T-helper 1 cell (primary cell): ENCODE data around the gene LINC00305.

Source experiments
- DNase-seq, 5 donors: peaks; one replicate each; pipeline ENCODE4 v3.0.0-alpha.2; 2012 to 2020
- total RNA-seq, 4 donors: gene quantifications; one replicate each; lab custom pipeline; 2026; lab: John Stamatoyannopoulos, UW

The LINC00305 gene
- 0 reads per million in 4 donors for total RNA-seq

GRCh38 chr18:64148988-64149387 lies at the start of gene LINC00305:
TSS of gene LINC00305 (minus strand) at chr18:64149088.
- DNase-seq = no peak

DNA sequence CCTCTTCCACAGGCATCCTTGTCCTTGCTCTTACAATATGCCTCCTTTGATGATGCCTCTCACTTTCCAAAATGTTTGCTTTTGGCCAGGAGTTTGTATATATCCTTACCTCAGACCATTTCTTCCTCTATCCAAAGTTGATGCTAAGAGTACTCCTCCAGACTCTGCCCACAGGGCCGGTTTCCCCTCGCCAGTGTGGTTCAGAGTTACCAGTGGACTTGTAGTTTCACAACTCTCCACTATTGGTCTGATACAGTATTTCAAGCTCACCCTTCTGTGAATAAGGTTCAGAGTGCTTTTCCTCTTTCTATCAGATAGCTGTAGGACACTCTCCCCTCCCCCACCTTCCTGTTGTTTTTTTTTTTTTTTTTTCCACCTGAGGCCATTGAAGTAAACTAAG lies 42.2 kb upstream of the LINC00305 start:
- no peak for DNase-seq

GRCh38 chr18:64185987-64186386 lies 37.1 kb upstream of the LINC00305 start:
- DNase-seq = no peak

- DNase-seq = no peak
These were observed 34.8 kb upstream of the LINC00305 start for GRCh38 chr18:64183665-64184064.

DNA sequence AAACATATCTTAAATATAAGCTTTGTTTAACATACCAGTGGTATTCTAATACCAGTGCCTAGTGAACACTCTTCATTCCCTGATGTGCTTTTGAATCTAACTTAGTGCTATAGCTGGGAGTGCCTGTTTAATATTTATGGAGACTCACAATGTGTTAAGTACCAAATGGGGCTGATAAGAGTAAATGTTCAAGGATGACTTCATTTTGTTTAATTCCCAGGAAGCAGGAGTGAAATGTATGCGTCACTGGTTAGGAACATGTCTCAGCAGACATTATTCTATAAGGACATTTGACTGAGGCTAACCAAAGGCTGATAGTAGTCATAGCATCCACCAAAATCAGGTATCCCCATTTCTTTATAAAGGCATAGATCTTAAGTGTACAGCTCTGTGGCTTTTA lies 31.7 kb upstream of the LINC00305 start:
- no peak for DNase-seq

GRCh38 chr18:64180171-64180570 lies 31.3 kb upstream of the LINC00305 start:
- no peak for DNase-seq

DNA sequence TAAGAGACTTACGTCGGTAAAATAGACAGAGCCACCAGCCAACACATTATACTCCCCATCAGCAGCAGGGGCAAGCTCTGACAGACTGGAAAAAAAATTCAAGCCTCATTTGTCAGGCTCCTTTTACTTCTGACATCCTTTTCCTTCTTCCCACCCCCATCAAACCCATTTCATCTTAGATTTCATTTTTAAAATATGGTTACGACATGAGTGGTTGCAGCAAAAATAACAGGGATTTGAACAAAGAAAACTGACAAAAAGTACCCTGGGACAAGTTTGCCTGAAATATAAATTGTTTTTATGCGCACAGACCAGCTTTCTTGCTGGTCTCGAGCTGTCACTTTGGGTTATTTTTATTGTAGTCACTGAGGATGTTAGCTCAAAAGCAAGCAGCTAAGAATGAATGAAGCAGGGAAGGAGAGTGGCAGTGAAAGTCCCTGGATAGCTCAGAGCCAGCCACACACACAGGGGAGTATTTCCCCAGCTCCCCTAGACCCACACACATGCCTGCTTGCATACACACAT lies 30.7 kb upstream of the LINC00305 start:
- no peak for DNase-seq

DNA sequence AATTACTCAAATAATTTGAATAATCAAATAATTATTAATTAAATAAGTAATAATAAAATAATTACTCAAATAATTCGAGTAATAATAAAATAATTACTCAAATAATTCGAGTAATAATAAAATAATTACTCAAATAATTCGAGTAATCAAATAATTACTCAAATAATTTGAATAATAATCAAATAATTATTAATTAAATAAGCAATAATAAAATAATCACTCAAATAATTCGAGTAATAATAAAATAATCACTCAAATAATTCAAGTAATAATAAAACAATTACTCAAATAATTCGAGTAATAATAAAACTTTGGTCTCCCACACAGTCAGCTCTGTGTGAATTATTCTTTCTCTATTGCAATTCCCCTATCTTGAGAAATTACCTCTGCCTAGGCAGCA lies 30.0 kb upstream of the LINC00305 start:
- no peak for DNase-seq

GRCh38 chr18:64175432-64175831 lies 26.5 kb upstream of the LINC00305 start:
- DNase-seq = no peak

DNA sequence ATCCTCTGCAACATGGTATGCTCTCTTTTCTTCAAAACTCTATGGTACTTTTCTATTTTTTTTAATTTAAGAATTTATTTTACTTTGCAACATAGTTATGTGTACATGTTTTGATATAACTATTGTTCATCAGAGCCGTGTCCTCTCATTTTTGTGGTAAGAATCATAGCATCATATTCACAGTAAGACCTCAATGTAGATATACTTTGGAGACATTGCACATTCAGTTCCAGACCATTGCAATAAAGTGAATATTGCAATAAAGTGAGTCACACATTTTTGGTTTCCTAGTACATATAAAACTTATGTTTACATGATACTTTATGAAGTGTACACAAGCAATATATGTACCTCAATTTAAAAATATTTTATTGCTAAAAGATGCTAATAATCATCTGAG lies 22.7 kb upstream of the LINC00305 start:
- no peak for DNase-seq

GRCh38 chr18:64167408-64167925 lies 18.6 kb upstream of the LINC00305 start:
- DNase-seq = no peak

DNA sequence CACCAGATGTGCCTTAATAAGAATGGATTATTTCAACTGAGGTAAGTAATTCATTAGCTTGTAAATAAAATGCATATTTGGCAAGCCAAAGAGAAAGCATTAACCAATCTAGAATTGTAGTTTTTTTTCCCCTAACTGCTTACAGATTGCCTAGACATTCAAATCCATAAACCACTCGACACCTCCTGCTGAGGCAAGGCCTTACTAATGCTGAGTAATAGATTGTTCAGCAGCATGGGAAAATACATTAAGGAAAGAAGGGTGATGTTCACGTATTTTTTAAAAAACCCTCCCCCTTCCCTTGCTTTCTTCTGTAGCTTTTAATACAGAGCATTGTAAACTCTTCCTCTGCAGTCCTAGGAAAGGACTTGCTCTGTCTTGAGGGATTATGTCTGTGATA lies 17.0 kb upstream of the LINC00305 start:
- no peak for DNase-seq

DNA sequence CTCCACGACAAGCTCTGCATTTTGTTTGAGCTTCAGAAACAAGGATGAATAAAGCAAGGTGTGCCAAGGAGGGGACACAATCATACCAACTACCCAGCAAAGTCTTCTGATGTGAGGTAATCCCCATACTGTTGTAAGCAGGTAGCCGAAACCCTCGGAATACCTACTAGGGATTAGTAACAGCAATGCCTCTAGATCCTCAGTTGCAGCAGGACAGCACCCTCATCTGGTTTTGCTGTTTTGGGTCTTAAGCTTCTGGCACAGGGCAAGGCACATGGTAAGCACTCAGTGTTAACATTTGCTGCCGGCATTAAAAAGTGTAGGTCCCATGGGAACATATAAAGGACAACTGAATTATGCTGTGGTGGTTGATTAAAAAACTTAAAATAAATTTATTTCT lies 16.0 kb upstream of the LINC00305 start:
- DNase-seq = no peak

GRCh38 chr18:64149916-64150438 lies 1.1 kb upstream of the LINC00305 start:
- no peak for DNase-seq

- DNase-seq = no peak
These were observed 6.0 kb downstream of the LINC00305 start for GRCh38 chr18:64142904-64143303.

DNA sequence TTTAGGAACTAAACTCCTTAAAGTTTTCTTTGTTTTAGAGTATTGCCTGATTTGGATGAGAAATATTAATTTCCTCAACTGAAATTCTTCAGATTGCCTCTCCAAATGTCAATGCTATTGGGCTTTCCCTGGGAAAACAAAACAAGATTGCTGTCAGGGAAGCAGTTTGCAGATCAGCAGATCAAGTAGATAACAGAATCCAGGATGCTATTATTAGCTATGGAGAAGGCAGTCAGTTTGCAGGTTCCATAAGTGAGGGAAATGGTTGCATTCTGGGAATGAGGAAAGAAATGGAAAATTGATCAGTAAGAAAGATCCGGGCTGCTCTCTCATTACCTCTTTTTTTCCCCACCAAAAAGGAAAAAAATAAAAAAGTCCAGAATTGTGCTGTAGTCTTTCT lies 11.0 kb downstream of the LINC00305 start:
- no peak for DNase-seq

DNA sequence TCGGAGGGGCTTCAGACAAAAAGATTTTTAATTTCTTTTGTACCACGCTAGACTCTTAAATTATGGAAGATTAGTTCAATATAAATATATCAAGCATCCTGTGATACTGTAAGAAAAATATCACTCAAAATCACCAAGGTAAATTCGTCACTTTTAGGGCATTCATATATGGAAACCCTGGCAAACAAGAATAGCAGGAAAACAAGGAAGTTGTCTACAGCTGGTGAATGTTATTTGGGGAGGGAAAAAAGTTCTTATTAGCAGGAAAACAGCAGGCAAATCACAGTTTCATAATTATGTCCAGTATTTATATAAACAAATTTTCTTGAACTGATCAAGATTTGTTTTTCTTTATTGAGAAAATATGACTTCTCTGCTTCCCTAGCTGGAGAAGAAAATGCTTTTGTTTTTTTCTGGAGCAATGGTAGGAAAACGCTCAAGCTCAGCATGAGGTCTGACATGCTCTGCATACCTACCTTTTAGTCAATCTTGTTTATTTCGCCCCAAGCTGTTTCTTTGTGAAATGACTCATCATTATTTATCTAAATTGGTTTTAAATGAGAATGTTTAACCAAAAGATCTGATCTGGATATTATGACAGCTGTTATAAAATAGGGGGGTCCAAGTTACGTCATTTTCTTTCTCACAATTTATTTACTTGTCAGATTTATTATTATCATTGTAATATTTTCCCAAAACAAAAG lies 14.7 kb downstream of the LINC00305 start:
- no peak for DNase-seq

DNA sequence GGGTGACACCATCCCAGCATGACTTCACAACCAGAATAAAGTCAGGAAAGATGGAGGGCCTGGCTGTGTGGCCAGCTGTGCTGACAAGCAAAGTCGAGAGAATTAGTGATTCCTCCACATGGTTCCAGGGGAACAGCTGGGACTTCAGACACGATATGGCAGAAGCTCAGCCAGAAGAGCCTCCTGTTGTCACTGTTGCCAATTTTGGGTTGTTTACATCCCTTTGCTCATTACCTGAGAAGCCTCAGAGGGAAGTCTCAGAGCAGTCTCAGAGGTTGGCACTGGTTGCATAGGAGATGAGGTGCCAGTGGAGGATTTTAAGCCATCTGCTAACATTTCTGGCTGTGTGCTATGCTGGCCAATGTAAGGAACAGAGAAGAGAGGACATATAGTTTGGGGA lies 16.0 kb downstream of the LINC00305 start:
- DNase-seq = no peak

DNA sequence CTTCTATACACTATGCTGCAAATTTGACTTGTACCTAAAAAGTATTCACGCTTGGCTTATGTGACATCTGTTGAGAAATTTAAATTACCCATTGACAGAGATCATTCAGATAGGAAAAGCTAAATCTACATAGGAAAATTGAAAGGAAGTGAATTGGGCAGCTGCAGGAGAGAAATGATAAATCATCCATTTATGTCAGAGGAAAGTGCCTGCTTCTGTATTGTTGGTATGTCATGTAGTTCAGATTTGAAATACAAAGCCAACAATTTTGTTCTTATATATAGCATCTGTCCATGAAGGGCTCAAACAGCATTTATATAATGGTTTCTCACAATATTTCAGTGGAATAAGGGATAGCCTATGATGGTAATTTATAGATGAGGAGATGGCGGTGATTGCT lies 17.6 kb downstream of the LINC00305 start:
- DNase-seq = no peak

DNA sequence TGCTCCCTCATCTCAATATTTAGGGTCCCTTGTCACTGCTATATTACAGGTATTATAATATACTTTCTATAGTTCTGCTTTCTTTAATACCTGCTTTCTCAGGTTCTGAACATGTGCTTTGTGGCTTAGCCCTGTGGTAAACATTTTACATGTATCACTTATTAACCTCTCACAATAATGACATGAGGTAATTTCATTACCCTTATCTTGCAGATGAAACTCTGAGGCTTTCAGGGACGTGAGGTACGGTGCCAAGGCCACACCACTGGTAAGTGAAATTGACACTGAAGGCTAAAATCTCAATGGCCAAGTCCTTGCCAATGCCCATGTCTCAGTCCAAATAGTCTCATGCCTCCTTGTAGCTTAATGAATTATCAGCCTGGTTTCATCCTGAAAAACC lies 21.7 kb downstream of the LINC00305 start:
- no peak for DNase-seq

DNA sequence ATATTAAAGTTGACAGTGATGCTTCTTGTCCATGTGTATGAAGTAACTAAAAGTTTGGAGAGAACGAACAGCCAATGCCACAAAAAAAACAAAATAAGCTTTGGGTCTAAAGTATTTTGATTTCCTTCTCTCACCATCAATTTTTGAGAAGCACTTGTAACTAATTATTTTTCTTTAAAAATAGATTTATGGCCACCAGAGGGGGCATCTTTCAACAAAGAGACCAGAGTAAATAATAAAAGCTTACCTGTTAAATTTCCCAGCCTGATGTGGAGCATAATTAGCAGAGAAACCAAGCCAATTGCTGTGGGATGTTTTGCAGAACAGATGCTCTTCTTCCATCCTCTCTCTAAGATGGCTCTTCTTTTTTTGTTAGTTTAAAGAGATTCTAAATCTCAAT lies 29.0 kb downstream of the LINC00305 start:
- no peak for DNase-seq

DNA sequence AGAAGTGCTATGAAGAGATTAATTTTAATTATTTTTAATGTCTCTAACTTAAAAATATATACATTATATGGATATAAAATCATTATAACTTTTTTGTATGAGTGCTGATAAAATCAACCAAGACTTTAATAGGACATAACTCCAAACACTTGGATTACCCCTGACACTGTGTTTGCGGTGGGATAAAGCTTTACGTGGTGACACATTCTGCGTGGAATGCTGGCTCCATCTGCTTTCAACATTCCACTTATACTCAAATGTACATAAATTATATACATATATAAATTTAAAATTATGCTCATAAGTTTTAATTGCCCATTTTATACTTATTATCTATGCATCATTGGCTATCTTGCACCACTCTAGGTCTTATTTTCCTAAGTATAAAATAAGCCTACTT lies 30.5 kb downstream of the LINC00305 start:
- DNase-seq = no peak

- no peak for DNase-seq
These were observed 32.2 kb downstream of the LINC00305 start for GRCh38 chr18:64116571-64117175.

- DNase-seq = no peak
These were observed 33.0 kb downstream of the LINC00305 start for GRCh38 chr18:64115881-64116280.
